Natural killer cell (primary cell): ENCODE results near the gene SLC6A3. TPM values are rescaled to one million over a fixed set of nuclear protein-coding genes. Genes with fewer than 3 reads are reported as not detected.

ENCODE experiments used
- ATAC-seq, 3 donors: fragments of 150-1000 bp in 2 of 3; fragments of 200-7000 bp in 1 of 3; cut with Tn5 transposase; 1 replicate in 1 of 3; 2 replicates in 2 of 3; pipeline ENCODE4 v1.10.0; 2021; ENCODE audit warnings: mild to moderate bottlenecking in 2 of 3, moderate library complexity in 2 of 3
- DNase-seq, 2 donors: peaks; one replicate each; pipeline versions ENCODE4 v3.0.0 to v3.0.0-alpha.2; 2013 to 2021; ENCODE audit warnings: mixed read lengths in 1 of 2
- H3K27ac ChIP-seq: one replicate; pipeline ENCODE4 v1.5.1; 2013; ENCODE audit warnings: mild to moderate bottlenecking, low read length
- H3K27me3 ChIP-seq: one replicate; pipeline ENCODE4 v1.6.1; 2013; ENCODE audit warnings: low read length; ENCODE audit not compliant: control insufficient read depth, insufficient read depth
- H3K36me3 ChIP-seq: one replicate; pipeline ENCODE4 v1.6.1; 2013; ENCODE audit warnings: low read length; ENCODE audit not compliant: control insufficient read depth, insufficient read depth
- H3K4me1 ChIP-seq: one replicate; pipeline ENCODE4 v1.6.1; 2013; ENCODE audit warnings: low read length; ENCODE audit not compliant: control insufficient read depth, insufficient read depth
- H3K4me3 ChIP-seq: one replicate; pipeline ENCODE4 v1.5.1; 2013; ENCODE audit warnings: low read length
- H3K9me3 ChIP-seq: one replicate; pipeline ENCODE4 v1.6.1; 2013; ENCODE audit warnings: low read length; ENCODE audit not compliant: control insufficient read depth, insufficient read depth
- H3K27ac Mint-ChIP-seq, 2 donors: one replicate each; pipeline ENCODE4 v1.8.0; 2022; ENCODE audit warnings: mild to moderate bottlenecking in 2 of 2, mixed read lengths in 2 of 2, moderate library complexity in 1 of 2
- H3K27me3 Mint-ChIP-seq, 2 donors: one replicate each; pipeline ENCODE4 v1.8.0; 2022; ENCODE audit warnings: low read depth in 2 of 2, mixed read lengths in 2 of 2
- H3K36me3 Mint-ChIP-seq: one replicate; pipeline ENCODE4 v1.8.0; 2022; ENCODE audit warnings: mixed read lengths
- H3K4me1 Mint-ChIP-seq, 2 donors: one replicate each; pipeline ENCODE4 v1.8.0; 2022; ENCODE audit warnings: mixed read lengths in 2 of 2
- H3K4me3 Mint-ChIP-seq: one replicate; pipeline ENCODE4 v1.8.0; 2022; ENCODE audit warnings: mild to moderate bottlenecking, moderate library complexity, mixed read lengths
- H3K9me3 Mint-ChIP-seq, 2 donors: one replicate each; pipeline ENCODE4 v1.8.0; 2022; ENCODE audit warnings: mixed read lengths in 2 of 2
- CTCF ChIP-seq: fragments of 200-600 bp; IDR thresholded peaks from one replicate; pipeline ENCODE4 v1.8.0; 2022; ENCODE audit warnings: antibody characterized with exemption
- WGBS: methylation state at CpG from one replicate; pipeline ENCODE4 v1.1.7; 2013; ENCODE audit warnings: missing lambda C conversion rate; ENCODE audit not compliant: insufficient coverage; 5-methylcytosine and 5-hydroxymethylcytosine counted together
- intact Hi-C: fragments of 100-400 bp; cut with micrococcal nuclease; formaldehyde crosslinking; loops from one replicate; pipeline ENCODE4 v1.14.2; 2022
- total RNA-seq, 4 donors: library from RNA; stranded (reverse); fragments of 120-200 nt in 1 of 4; gene quantifications; one replicate each; pipeline versions ENCODE4 v1.2.3 to v1.2.4, GENCODE V29; 2013 to 2022

SLC6A3 gene
- total RNA-seq, 3 donors from 2014 or later (not counting 1 experiment from before 2014, with no cell fraction given) = not detected

DNA sequence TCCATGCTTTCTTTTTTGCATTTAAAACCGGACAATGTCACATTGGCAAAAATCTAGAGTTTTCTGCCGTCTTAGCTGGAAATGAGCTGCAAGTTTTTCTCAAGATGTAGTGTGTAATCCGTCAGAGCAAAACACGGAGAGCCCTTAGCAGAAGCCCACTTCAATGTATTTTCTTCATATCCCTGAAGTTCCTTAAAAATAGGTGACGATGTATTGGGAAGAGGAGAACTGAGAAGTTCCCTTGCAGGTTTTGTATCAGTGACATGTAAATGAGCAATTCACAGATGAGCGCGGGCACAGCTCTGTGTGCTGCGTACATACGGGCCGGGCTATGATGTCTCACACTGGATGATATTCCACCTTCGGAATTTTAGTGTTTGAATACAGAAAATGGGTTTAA lies 85.5 kb downstream of the SLC6A3 start:
- intact Hi-C loops = no loop called here
- Mint-ChIP-seq H3K36me3 (no peaks in the 10 kb centered on the region), H3K9me3 (no peaks in the 10 kb centered on the region), H3K27me3 (peaks cover 15 to 17% of the 10 kb centered on the region in 2 donors), H3K27ac (no peak overlapping the region), H3K4me1 (no peaks in the 10 kb centered on the region), H3K4me3 (no peak overlapping the region)
- ATAC-seq = no peak
- Histone ChIP-seq H3K36me3 (no peaks in the 10 kb centered on the region), H3K9me3 (no peaks in the 10 kb centered on the region), H3K4me1 (no peaks in the 10 kb centered on the region), H3K27me3 (peaks cover 3% of the 10 kb centered on the region), H3K27ac (no peak overlapping the region), H3K4me3 (no peak overlapping the region)
- DNase-seq = no peak
- no peak for TF ChIP-seq CTCF
- 96% methylated on average over 10 of the region's 11 CpGs for WGBS

GRCh38 chr5:1359031-1359645 lies 86.1 kb downstream of the SLC6A3 start:
- Histone ChIP-seq H3K4me3 (no peak overlapping the region), H3K36me3 (no peaks in the 10 kb centered on the region), H3K27me3 (peaks cover 3% of the 10 kb centered on the region), H3K9me3 (no peaks in the 10 kb centered on the region), H3K27ac (no peak overlapping the region), H3K4me1 (no peaks in the 10 kb centered on the region)
- no peak for ATAC-seq
- Mint-ChIP-seq H3K27me3 (peaks cover 11 to 17% of the 10 kb centered on the region in 2 donors), H3K27ac (no peak overlapping the region), H3K36me3 (no peaks in the 10 kb centered on the region), H3K4me3 (no peak overlapping the region), H3K4me1 (no peaks in the 10 kb centered on the region), H3K9me3 (no peaks in the 10 kb centered on the region)
- DNase-seq = no peak
- intact Hi-C loops = no loop called here
- TF ChIP-seq CTCF = no peak
- 75% methylated on average over 31 of the region's 31 CpGs for WGBS

DNA sequence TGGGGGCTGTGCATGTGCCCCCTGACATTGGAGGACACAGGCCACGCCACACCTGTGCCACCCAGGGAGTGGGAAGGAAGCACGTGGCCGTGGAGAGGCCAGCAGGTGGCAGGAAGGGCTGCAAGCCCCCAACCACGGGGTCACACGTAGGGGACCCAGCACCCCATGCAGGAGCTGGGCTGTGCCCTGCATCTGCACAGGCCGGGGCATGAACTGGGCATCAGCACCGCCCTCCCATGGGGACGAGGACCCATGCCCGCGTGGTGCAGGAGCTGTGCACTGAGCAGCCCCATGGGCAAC lies 86.6 kb downstream of the SLC6A3 start:
- H3K9me3 Mint-ChIP-seq = no peaks in the 10 kb centered on the region
- H3K27me3 ChIP-seq = no peaks in the 10 kb centered on the region
- no peak overlapping the region for H3K27ac ChIP-seq
- intact Hi-C loops = no loop called here
- H3K27me3 Mint-ChIP-seq = peaks cover 6 to 17% of the 10 kb centered on the region in 2 donors
- no peaks in the 10 kb centered on the region for H3K4me1 Mint-ChIP-seq
- H3K4me3 ChIP-seq = no peak overlapping the region
- no peak for ATAC-seq
- no peak overlapping the region for H3K4me3 Mint-ChIP-seq
- H3K27ac Mint-ChIP-seq = no peak overlapping the region
- TF ChIP-seq CTCF = no peak
- DNase-seq = no peak
- WGBS = 73% methylated on average over 10 of the region's 10 CpGs
- no peaks in the 10 kb centered on the region for H3K36me3 ChIP-seq
- H3K36me3 Mint-ChIP-seq = no peaks in the 10 kb centered on the region
- H3K4me1 ChIP-seq = no peaks in the 10 kb centered on the region
- no peaks in the 10 kb centered on the region for H3K9me3 ChIP-seq
